OCI-LY1 (cell line): Measurements from ENCODE around the gene MRPL3.

Experiments used
- H2AFZ ChIP-seq: fragments of 200-600 bp; sonication (generic), shearing (Covaris generic); 2 replicates; pipeline ENCODE4 v1.6.0; 2014; ENCODE audit warnings: antibody characterized with exemption, mild to moderate bottlenecking, low read length
- H3F3A ChIP-seq: fragments of 200-600 bp; sonication (generic), shearing (Covaris generic); 2 replicates; pipeline ENCODE4 v1.6.0; 2014; ENCODE audit warnings: mild to moderate bottlenecking, antibody characterized with exemption, low read length, moderate library complexity; ENCODE audit not compliant: insufficient read depth
- H3K27ac ChIP-seq: fragments of 200-600 bp; sonication (generic); 2 replicates; pipeline ENCODE4 v1.5.1; 2014; ENCODE audit warnings: low read length, mixed run types, mild to moderate bottlenecking, low read depth; ENCODE audit not compliant: poor library complexity, severe bottlenecking
- H3K27me3 ChIP-seq: fragments of 200-600 bp; sonication (generic); 2 replicates; pipeline ENCODE4 v1.6.0; 2014; ENCODE audit warnings: antibody characterized with exemption, mild to moderate bottlenecking, low read length, moderate library complexity; ENCODE audit not compliant: insufficient read depth
- H3K36me3 ChIP-seq: fragments of 200-600 bp; sonication (generic); 2 replicates; pipeline ENCODE4 v1.6.1; 2014; ENCODE audit warnings: mild to moderate bottlenecking, antibody characterized with exemption, low read length, moderate library complexity, mixed read lengths; ENCODE audit not compliant: insufficient read depth
- H3K4me1 ChIP-seq: fragments of 200-600 bp; sonication (generic); 2 replicates; pipeline ENCODE4 v1.5.1; 2014; ENCODE audit warnings: mild to moderate bottlenecking, low read length, moderate library complexity; ENCODE audit not compliant: insufficient read depth, severe bottlenecking
- H3K4me2 ChIP-seq: fragments of 200-600 bp; sonication (generic), shearing (Covaris generic); 2 replicates; pipeline ENCODE4 v1.6.1; 2014; ENCODE audit warnings: low read length
- H3K4me3 ChIP-seq: fragments of 200-600 bp; sonication (generic); 2 replicates; pipeline ENCODE4 v1.5.1; 2014; ENCODE audit warnings: low read length, low read depth, mild to moderate bottlenecking, mixed read lengths; ENCODE audit not compliant: poor library complexity, severe bottlenecking
- H3K79me2 ChIP-seq: fragments of 200-600 bp; shearing (Covaris generic); 2 replicates; pipeline ENCODE4 v1.6.1; 2016; ENCODE audit warnings: mixed run types, low read length, mixed read lengths; ENCODE audit not compliant: insufficient read depth
- H3K9ac ChIP-seq: fragments of 200-600 bp; sonication (generic), shearing (Covaris generic); 2 replicates; pipeline ENCODE4 v1.6.1; 2014; ENCODE audit warnings: mild to moderate bottlenecking, low read length, mixed read lengths
- H3K9me2 ChIP-seq: fragments of 200-600 bp; sonication (generic), shearing (Covaris generic); 2 replicates; pipeline ENCODE4 v1.6.1; 2014; ENCODE audit warnings: low read depth, mild to moderate bottlenecking, low read length, mixed read lengths
- H3K9me3 ChIP-seq: fragments of 200-600 bp; shearing (Covaris generic); 2 replicates; pipeline ENCODE4 v1.6.1; 2014; ENCODE audit warnings: low read length, mixed read lengths
- H4K20me1 ChIP-seq: fragments of 200-600 bp; sonication (generic), shearing (Covaris generic); 2 replicates; pipeline ENCODE4 v1.6.0; 2016; ENCODE audit warnings: mild to moderate bottlenecking, low read length; ENCODE audit not compliant: insufficient read depth
- EZH2 ChIP-seq: fragments of 200-600 bp; sonication (generic), shearing (Covaris generic); IDR thresholded peaks from 2 replicates; pipeline ENCODE4 v1.8.0; 2017; ENCODE audit warnings: borderline replicate concordance, mixed run types, mild to moderate bottlenecking, antibody characterized with exemption, low read length, moderate library complexity, mixed read lengths
- TF ChIP-seq, protein P1 (sequence below): fragments of 200-600 bp; sonication (generic), shearing (Covaris generic); IDR thresholded peaks from 2 replicates; pipeline ENCODE4 v1.5.1; 2017; ENCODE audit warnings: mild to moderate bottlenecking, antibody characterized with exemption, low read length, moderate library complexity, mixed read lengths

Gene MRPL3

DNA sequence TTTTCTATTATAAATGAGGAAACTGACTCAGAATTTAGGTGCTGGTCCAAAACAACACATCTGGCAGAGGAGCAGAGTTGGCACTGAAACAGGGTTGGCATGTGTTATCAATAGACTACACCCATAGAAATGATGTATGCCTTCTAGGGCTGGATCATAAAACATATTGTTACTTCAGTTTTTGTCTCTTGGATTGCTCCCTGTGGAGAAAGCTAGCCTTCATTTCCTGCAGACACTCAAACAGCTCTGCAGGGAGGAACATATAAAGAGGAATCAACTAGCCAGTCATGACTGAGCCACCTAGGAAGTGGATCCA is 507 bp upstream of the MRPL3 start:
- peaks cover 30% of the 10 kb centered on the region for H3K36me3 ChIP-seq
- no peaks in the 10 kb centered on the region for H3F3A ChIP-seq
- H3K4me3 ChIP-seq, result peak overlapping the region; percentile 94
- H3K27me3 ChIP-seq, result no peaks in the 10 kb centered on the region
- H3K9ac ChIP-seq, result peak overlapping the region; percentile 93; the same call in 1 of the 2 replicates
- TF ChIP-seq, protein P1, sequence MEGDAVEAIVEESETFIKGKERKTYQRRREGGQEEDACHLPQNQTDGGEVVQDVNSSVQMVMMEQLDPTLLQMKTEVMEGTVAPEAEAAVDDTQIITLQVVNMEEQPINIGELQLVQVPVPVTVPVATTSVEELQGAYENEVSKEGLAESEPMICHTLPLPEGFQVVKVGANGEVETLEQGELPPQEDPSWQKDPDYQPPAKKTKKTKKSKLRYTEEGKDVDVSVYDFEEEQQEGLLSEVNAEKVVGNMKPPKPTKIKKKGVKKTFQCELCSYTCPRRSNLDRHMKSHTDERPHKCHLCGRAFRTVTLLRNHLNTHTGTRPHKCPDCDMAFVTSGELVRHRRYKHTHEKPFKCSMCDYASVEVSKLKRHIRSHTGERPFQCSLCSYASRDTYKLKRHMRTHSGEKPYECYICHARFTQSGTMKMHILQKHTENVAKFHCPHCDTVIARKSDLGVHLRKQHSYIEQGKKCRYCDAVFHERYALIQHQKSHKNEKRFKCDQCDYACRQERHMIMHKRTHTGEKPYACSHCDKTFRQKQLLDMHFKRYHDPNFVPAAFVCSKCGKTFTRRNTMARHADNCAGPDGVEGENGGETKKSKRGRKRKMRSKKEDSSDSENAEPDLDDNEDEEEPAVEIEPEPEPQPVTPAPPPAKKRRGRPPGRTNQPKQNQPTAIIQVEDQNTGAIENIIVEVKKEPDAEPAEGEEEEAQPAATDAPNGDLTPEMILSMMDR, result no peak
- TF ChIP-seq EZH2, result no peak
- no peak overlapping the region for H3K27ac ChIP-seq
- H4K20me1 ChIP-seq, result no peaks in the 10 kb centered on the region
- H2AFZ ChIP-seq, result peak overlapping the region; percentile 93
- H3K4me2 ChIP-seq, result peak overlapping the region; percentile 100
- peaks cover 26% of the 10 kb centered on the region for H3K4me1 ChIP-seq
- H3K9me3 ChIP-seq, result no peaks in the 10 kb centered on the region
- no peaks in the 10 kb centered on the region for H3K9me2 ChIP-seq
- H3K79me2 ChIP-seq, result peaks cover 26% of the 10 kb centered on the region

DNA sequence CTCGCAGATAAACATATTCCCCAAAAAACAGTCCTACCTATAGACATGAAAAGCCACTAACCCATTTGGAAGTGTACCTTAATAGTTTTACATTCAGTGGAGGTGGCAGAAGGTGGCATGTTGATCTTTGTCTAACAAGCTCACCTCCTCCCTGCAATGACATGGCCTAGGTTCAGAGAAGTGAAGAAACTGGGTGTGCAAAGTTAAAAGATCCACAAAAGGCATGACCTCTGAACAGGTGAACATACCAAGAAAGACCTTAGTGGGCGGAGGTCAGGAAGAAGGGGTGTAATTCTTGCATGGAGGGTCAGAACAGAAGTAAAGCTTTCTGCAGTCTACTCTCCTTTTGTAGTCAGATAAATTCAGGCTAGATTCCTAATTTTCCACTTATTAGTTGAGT is 822 bp downstream of the MRPL3 start:
- no peak for TF ChIP-seq EZH2
- TF ChIP-seq, protein P1, result no peak
- peaks cover 26% of the 10 kb centered on the region for H3K79me2 ChIP-seq
- peak overlapping the region; percentile 47 for H3K27ac ChIP-seq
- H4K20me1 ChIP-seq, result no peaks in the 10 kb centered on the region
- no peaks in the 10 kb centered on the region for H3F3A ChIP-seq
- H3K4me1 ChIP-seq, result peaks cover 26% of the 10 kb centered on the region
- no peak overlapping the region for H2AFZ ChIP-seq
- H3K9me2 ChIP-seq, result no peaks in the 10 kb centered on the region
- peaks cover 43% of the 10 kb centered on the region for H3K36me3 ChIP-seq
- no peaks in the 10 kb centered on the region for H3K27me3 ChIP-seq
- H3K9ac ChIP-seq, result peak overlapping the region; percentile 93
- no peaks in the 10 kb centered on the region for H3K9me3 ChIP-seq
- peak overlapping the region; percentile 94 for H3K4me3 ChIP-seq
- H3K4me2 ChIP-seq, result peak overlapping the region; percentile 100

DNA sequence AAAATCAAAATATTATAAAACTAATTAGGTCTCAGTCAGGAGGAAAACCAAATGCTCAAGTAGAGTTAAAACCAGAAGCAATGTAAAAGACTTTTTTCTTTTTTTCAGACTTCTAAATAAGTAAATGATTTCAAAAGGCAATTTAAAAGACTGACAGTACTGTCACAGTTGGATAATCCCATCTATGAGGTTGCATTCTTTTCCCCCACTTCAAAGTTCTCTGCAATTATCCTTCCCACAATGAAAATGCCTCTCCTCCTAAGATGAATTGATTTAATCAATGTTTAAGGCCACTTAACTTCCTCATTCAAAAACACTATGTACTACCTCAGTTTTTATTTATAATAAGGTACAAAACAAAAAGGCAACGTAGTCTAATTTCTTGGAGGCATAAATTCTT is 8.1 kb downstream of the MRPL3 start:
- no peak for TF ChIP-seq EZH2
- TF ChIP-seq, protein P1, result no peak

More for the DNA sequence above, 8.1 kb downstream of the MRPL3 start:
- peaks cover 8% of the 10 kb centered on the region; the same call in 1 of the 2 replicates for H3K79me2 ChIP-seq
- no peak overlapping the region for H2AFZ ChIP-seq
- H3K4me3 ChIP-seq, result no peak overlapping the region
- no peaks in the 10 kb centered on the region for H3K9me2 ChIP-seq
- H3K9ac ChIP-seq, result no peak overlapping the region
- H3K36me3 ChIP-seq, result peaks cover 91% of the 10 kb centered on the region
- no peaks in the 10 kb centered on the region for H3K9me3 ChIP-seq
- no peaks in the 10 kb centered on the region for H3K4me1 ChIP-seq
- H3K27me3 ChIP-seq, result no peaks in the 10 kb centered on the region
- no peak overlapping the region for H3K4me2 ChIP-seq
- no peaks in the 10 kb centered on the region for H3F3A ChIP-seq
- no peak overlapping the region for H3K27ac ChIP-seq
- no peaks in the 10 kb centered on the region for H4K20me1 ChIP-seq
